ENCODE results near the gene LRRC8D. TPM values are rescaled to one million over a fixed set of nuclear protein-coding genes. Genes with fewer than 3 reads are reported as not detected.
"Not testable (repeated sequence)": the region's sequence is repeated elsewhere in the genome, so short reads cannot be mapped to it uniquely, and the experiment has no call there.

LRRC8D gene
- total RNA-seq, 3 donors from 2014 or later = 9.2 to 22.8 (median 11.7) TPM

DNA sequence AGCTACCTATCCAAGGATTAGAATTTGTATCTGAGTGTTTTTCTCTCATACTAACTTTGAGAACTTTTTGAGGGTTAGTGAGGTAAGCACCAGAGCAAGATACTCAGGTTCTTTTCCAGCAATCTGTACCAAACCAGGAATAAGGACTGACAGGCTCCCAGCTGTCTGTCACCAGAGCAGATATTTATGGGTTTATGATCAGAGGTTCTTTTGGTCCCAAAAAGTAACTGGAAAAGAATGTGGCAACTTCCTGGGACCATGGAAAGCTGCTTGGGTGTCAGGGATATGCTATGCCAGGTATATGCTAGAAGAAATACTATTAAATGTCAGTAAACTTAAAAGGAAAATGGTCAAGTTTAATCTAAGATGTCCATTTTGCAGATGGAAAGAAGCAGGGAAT is 98.3 kb downstream of the LRRC8D start:
- intact Hi-C loops (cut with DNase I; ENCODE audit: low total_unique reads) = no loop called here
- Histone ChIP-seq H3K4me1 (no peaks in the 10 kb centered on the region), H3K9me3 (no peaks in the 10 kb centered on the region), H3K4me3 (no peak overlapping the region), H3K36me3 (no peaks in the 10 kb centered on the region), H3K27me3 (no peaks in the 10 kb centered on the region), H3K27ac (no peak overlapping the region)
- DNase-seq (ENCODE audit: low spot score in 2 of 2) = no peak
- TF ChIP-seq, protein P1, sequence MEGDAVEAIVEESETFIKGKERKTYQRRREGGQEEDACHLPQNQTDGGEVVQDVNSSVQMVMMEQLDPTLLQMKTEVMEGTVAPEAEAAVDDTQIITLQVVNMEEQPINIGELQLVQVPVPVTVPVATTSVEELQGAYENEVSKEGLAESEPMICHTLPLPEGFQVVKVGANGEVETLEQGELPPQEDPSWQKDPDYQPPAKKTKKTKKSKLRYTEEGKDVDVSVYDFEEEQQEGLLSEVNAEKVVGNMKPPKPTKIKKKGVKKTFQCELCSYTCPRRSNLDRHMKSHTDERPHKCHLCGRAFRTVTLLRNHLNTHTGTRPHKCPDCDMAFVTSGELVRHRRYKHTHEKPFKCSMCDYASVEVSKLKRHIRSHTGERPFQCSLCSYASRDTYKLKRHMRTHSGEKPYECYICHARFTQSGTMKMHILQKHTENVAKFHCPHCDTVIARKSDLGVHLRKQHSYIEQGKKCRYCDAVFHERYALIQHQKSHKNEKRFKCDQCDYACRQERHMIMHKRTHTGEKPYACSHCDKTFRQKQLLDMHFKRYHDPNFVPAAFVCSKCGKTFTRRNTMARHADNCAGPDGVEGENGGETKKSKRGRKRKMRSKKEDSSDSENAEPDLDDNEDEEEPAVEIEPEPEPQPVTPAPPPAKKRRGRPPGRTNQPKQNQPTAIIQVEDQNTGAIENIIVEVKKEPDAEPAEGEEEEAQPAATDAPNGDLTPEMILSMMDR (IDR thresholded peaks at IDR 0.05) = no peak
- no peak for TF ChIP-seq POLR2A (IDR thresholded peaks at IDR 0.05)
- TF ChIP-seq POLR2AphosphoS5 (IDR thresholded peaks at IDR 0.05) = no peak

DNA sequence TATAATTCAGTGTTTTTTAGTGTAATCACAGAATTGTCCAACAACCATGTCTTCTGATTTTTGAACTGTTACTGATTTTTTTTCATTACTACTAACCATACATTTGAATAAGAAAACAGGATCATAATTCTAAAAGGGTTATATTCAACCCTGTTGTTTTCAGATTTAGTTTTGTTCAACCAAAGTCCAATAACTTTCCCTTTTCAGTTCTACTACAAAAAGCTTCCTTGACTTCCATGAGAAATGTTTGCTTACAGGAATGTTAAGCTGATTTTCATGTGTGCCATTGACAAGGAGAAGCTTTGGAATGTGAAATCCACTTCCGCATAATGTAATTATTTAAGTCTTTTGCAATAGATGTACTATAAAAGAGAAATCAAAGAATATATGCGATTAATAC is 102.1 kb downstream of the LRRC8D start:
- no peak for TF ChIP-seq POLR2A (IDR thresholded peaks at IDR 0.05)
- TF ChIP-seq, protein P1 (IDR thresholded peaks at IDR 0.05) = no peak
- no peak for TF ChIP-seq POLR2AphosphoS5 (IDR thresholded peaks at IDR 0.05)
- no peaks in the 10 kb centered on the region for H3K9me3 ChIP-seq
- no peak overlapping the region for H3K27ac ChIP-seq
- H3K27me3 ChIP-seq = no peaks in the 10 kb centered on the region
- H3K4me1 ChIP-seq = no peaks in the 10 kb centered on the region
- DNase-seq (ENCODE audit: low spot score in 2 of 2) = no peak
- no peak overlapping the region for H3K4me3 ChIP-seq
- intact Hi-C loops (cut with DNase I; ENCODE audit: low total_unique reads) = no loop called here
- H3K36me3 ChIP-seq = no peaks in the 10 kb centered on the region

DNA sequence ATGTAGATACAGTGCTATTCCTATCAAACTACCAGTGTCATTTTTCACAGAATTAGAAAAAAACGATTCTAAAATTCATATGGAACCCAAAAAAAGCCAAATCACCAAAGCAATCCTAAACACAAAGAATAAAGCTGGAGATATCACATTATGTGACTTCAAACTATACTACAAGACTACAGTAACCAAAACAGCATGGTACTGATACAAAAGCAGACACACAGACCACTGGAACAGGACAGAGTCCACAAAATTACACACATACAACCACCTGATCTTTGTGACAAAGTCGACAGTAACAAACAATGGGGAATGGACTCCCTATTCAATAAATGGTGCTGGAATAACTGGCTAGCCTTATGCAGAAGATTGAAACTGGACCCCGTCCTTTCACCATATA is 102.7 kb downstream of the LRRC8D start:
- no peak overlapping the region for H3K4me3 ChIP-seq
- no peaks in the 10 kb centered on the region for H3K36me3 ChIP-seq
- H3K27me3 ChIP-seq = no peaks in the 10 kb centered on the region
- no peak for TF ChIP-seq POLR2A (IDR thresholded peaks at IDR 0.05)
- TF ChIP-seq POLR2AphosphoS5 (IDR thresholded peaks at IDR 0.05) = no peak
- TF ChIP-seq, protein P1 (IDR thresholded peaks at IDR 0.05) = no peak
- no peak overlapping the region for H3K27ac ChIP-seq
- H3K4me1 ChIP-seq = no peaks in the 10 kb centered on the region
- no peak for DNase-seq (ENCODE audit: low spot score in 2 of 2)
- no peaks in the 10 kb centered on the region for H3K9me3 ChIP-seq
- intact Hi-C loops (cut with DNase I; ENCODE audit: low total_unique reads) = no loop called here

DNA sequence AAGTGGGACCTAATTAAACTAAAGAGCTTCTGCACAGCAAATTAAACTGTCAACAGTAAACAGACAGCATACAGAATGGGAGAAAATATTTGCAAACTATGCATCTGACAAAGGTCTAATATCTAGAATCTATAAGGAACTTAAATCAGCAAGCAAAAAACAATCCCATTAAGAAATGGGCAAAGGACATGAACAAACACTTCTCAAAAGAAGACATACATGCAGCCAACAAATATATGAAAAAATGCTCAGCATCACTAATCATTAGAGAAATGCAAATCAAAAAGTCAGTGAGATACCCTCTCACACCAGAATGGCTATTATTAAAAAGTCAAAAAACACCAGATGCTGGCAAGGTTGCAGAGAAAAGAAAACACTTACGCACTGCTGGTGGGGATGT is 103.2 kb downstream of the LRRC8D start:
- H3K27ac ChIP-seq; DNase-seq (ENCODE audit: low spot score in 2 of 2); H3K4me1 ChIP-seq; H3K9me3 ChIP-seq; intact Hi-C loops (cut with DNase I; ENCODE audit: low total_unique reads); H3K36me3 ChIP-seq; H3K4me3 ChIP-seq; H3K27me3 ChIP-seq: not testable (repeated sequence)

DNA sequence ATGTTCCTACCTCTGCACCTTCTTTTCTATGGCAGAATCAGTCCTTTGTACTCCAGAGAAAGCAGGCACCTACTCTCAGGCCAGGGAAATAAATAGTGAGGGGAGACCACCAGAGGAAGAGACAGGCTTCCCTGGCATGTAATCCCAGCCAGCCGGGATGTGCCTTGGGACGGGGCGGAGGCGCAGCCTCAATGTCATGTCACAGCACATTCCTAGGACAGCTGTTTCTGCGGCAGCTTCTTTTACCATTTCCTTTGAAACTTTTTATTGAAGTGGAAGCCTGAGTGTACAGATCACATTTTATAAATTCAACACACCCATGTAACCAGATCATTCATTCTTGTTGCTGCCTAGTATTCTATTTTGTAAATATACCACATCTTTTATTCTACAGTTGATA is 106.2 kb downstream of the LRRC8D start:
- H3K27ac ChIP-seq = no peak overlapping the region
- H3K36me3 ChIP-seq = no peaks in the 10 kb centered on the region
- H3K4me3 ChIP-seq = no peak overlapping the region
- DNase-seq (ENCODE audit: low spot score in 2 of 2) = no peak
- no peak for TF ChIP-seq POLR2AphosphoS5 (IDR thresholded peaks at IDR 0.05)
- no peak for TF ChIP-seq POLR2A (IDR thresholded peaks at IDR 0.05)
- TF ChIP-seq, protein P1 (IDR thresholded peaks at IDR 0.05) = no peak
- intact Hi-C loops (cut with DNase I; ENCODE audit: low total_unique reads) = no loop called here
- no peaks in the 10 kb centered on the region for H3K4me1 ChIP-seq
- no peaks in the 10 kb centered on the region for H3K9me3 ChIP-seq
- no peaks in the 10 kb centered on the region for H3K27me3 ChIP-seq

DNA sequence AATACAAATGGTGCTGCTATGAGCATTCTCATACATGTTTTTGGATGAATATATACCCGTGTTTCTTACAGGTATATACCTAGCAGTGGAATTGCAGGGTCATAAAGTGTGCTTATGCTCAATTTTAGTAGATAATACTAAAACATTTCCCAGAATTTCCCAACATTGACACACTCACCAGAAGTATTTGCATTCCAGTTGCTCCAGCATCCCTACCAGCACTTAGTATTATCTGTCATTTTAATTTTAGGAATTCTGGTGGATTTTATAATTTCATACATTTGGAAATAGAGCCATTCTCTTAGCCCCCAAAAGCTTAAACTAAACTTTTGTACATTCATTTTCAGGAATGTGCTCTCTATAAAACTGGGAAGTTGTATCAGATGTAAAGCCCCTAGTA is 106.6 kb downstream of the LRRC8D start:
- no peaks in the 10 kb centered on the region for H3K9me3 ChIP-seq

More for the DNA sequence above, 106.6 kb downstream of the LRRC8D start:
- H3K36me3 ChIP-seq = no peaks in the 10 kb centered on the region
- no peaks in the 10 kb centered on the region for H3K27me3 ChIP-seq
- no peak overlapping the region for H3K4me3 ChIP-seq
- intact Hi-C loops (cut with DNase I; ENCODE audit: low total_unique reads) = no loop called here
- no peaks in the 10 kb centered on the region for H3K4me1 ChIP-seq
- TF ChIP-seq, protein P1 (IDR thresholded peaks at IDR 0.05) = no peak
- TF ChIP-seq POLR2AphosphoS5 (IDR thresholded peaks at IDR 0.05) (no peak), POLR2A (IDR thresholded peaks at IDR 0.05) (no peak)
- no peak overlapping the region for H3K27ac ChIP-seq
- no peak for DNase-seq (ENCODE audit: low spot score in 2 of 2)

All from breast epithelium (tissue), 4 donors.